ENCODE results near the gene OBSCN.

GRCh38 chr1:228163007-228163753 is 44.7 kb upstream of the OBSCN start:
- TF ChIP-seq CTCF (IDR thresholded peaks at IDR 0.05) (no peak), EZH2 (IDR thresholded peaks at IDR 0.05; ENCODE audit: borderline replicate concordance, insufficient read depth, low read depth, low read length, poor library complexity, severe bottlenecking) (no peak)
